Left ventricle myocardium inferior (tissue), 1 donor: ENCODE results near the gene KBTBD4. TPM values are rescaled to one million over a fixed set of nuclear protein-coding genes. Genes with fewer than 3 reads are reported as not detected.
A peak's percentile ranks its signal among the peaks of the same experiment; 100 is the strongest.

Source experiments
- DNase-seq: peaks from one replicate; pipeline ENCODE4 v3.0.0-alpha.2; 2020
- H3K27ac ChIP-seq: fragments of 200-600 bp; replicated peaks from 2 replicates; pipeline ENCODE4 v1.8.0; 2021
- H3K27me3 ChIP-seq: fragments of 200-600 bp; 2 replicates; pipeline ENCODE4 v1.8.0; 2021; ENCODE audit warnings: low read depth
- H3K36me3 ChIP-seq: fragments of 200-600 bp; 2 replicates; pipeline ENCODE4 v1.8.0; 2021
- H3K4me1 ChIP-seq: fragments of 200-600 bp; 2 replicates; pipeline ENCODE4 v1.8.0; 2021
- H3K4me3 ChIP-seq: fragments of 200-600 bp; 2 replicates; pipeline ENCODE4 v1.8.0; 2021; ENCODE audit warnings: mild to moderate bottlenecking, moderate library complexity
- H3K9me3 ChIP-seq: fragments of 200-600 bp; replicated peaks from 2 replicates; pipeline ENCODE4 v1.8.0; 2021
- intact Hi-C: fragments of 100-400 bp; cut with micrococcal nuclease; formaldehyde crosslinking; loops from one replicate; pipeline ENCODE4 v1.11.0; 2022
- total RNA-seq: library from RNA; stranded (reverse); fragmentation: NEBNext Ultra II Directional; extraction: Animal tissue kit (Norgen Biotek cat#: 25700); gene quantifications from one replicate; pipeline ENCODE4 v1.2.1, GENCODE V29; 2021
- TF ChIP-seq, protein P1 (sequence below): fragments of 200-600 bp; IDR thresholded peaks from 2 replicates; pipeline ENCODE4 v1.8.0; 2021; ENCODE audit warnings: antibody characterized with exemption, mild to moderate bottlenecking, borderline replicate concordance
- donor health status: DM: no; HTN: yes; CAD: no; lungs with severe emphysema.

The KBTBD4 gene
- total RNA-seq, 1 donor from 2014 or later, result 14.2 TPM

DNA sequence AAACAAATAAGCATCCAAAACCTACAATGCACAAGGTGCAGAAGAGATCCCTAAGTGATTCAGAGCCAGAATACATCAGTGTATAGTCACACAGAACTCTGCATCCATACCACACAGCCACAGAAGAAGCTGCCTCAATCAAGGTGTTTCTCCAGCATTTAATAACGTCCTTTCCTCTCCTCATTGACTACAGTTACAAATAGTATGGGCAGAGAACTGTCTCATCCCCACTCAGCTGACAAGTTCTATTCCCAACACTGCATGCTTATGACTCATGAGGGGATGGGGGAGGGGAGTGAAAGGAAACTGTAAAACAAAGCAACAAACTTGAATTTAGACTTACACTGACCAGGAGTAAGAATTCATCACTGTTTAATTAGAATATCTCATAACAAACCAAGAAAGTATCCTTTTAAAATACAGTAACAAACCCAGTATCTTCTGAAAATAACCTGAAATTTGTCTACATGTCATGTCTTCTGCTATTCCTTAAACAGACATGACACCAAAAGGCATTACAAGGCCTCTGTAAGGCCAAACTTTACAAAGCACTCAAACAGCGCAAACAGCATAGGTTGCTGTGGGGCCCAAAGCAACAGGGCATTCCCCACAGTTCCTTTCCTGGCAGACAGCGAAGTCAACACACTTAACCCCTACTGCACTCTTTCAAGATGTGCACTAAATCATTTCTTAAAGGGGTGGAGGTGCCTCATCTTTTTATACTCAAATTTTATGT, 55.1 kb downstream of the KBTBD4 start:
- no peaks in the 10 kb centered on the region for H3K36me3 ChIP-seq
- H3K27me3 ChIP-seq, result no peaks in the 10 kb centered on the region
- TF ChIP-seq, protein P1, sequence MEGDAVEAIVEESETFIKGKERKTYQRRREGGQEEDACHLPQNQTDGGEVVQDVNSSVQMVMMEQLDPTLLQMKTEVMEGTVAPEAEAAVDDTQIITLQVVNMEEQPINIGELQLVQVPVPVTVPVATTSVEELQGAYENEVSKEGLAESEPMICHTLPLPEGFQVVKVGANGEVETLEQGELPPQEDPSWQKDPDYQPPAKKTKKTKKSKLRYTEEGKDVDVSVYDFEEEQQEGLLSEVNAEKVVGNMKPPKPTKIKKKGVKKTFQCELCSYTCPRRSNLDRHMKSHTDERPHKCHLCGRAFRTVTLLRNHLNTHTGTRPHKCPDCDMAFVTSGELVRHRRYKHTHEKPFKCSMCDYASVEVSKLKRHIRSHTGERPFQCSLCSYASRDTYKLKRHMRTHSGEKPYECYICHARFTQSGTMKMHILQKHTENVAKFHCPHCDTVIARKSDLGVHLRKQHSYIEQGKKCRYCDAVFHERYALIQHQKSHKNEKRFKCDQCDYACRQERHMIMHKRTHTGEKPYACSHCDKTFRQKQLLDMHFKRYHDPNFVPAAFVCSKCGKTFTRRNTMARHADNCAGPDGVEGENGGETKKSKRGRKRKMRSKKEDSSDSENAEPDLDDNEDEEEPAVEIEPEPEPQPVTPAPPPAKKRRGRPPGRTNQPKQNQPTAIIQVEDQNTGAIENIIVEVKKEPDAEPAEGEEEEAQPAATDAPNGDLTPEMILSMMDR, result no peak
- H3K27ac ChIP-seq, result peak overlapping the region; percentile 80
- peak overlapping the region; percentile 56 for H3K4me3 ChIP-seq
- no peaks in the 10 kb centered on the region for H3K9me3 ChIP-seq
- intact Hi-C loops, result no loop called here
- peaks cover 74% of the 10 kb centered on the region for H3K4me1 ChIP-seq
- DNase-seq, result no peak

Other genes starting within 250 kb of the KBTBD4 start
- 2,538 TPM for gene MYBPC3, start 226.3 kb downstream of the KBTBD4 start, total RNA-seq
- 8.3 TPM for gene SPI1, start 200.4 kb downstream of the KBTBD4 start, total RNA-seq
- gene SLC39A13, start 170.4 kb downstream of the KBTBD4 start, total RNA-seq, result 36.5 TPM
- gene PSMC3, start 152.5 kb downstream of the KBTBD4 start, total RNA-seq, result 146 TPM
- 2.2 TPM for gene RAPSN, start 129.8 kb downstream of the KBTBD4 start, total RNA-seq
- 88.6 TPM for gene CELF1, start 25.8 kb downstream of the KBTBD4 start, total RNA-seq
- 23.6 TPM for gene PTPMT1, start 13.4 kb downstream of the KBTBD4 start, total RNA-seq
- gene NDUFS3, start 104 bp upstream of the KBTBD4 start, total RNA-seq, result 296 TPM
- 0.22 TPM for gene FAM180B, start 7.7 kb upstream of the KBTBD4 start, total RNA-seq
- 0.58 TPM for gene C1QTNF4, start 15.4 kb upstream of the KBTBD4 start, total RNA-seq
- gene MTCH2, start 63.6 kb upstream of the KBTBD4 start, total RNA-seq, result 93.7 TPM
- 0.38 TPM for gene AGBL2, start 136.4 kb upstream of the KBTBD4 start, total RNA-seq
- 39.0 TPM for gene FNBP4, start 188.4 kb upstream of the KBTBD4 start, total RNA-seq